Epithelial cell of proximal tubule (primary cell): ENCODE data around the gene CANT1. TPM values are rescaled to one million over a fixed set of nuclear protein-coding genes. Genes with fewer than 3 reads are reported as not detected.
A peak's percentile ranks its signal among the peaks of the same experiment; 100 is the strongest.

Experiments used
- DNase-seq: peaks from one replicate; pipeline ENCODE4 v3.0.0-alpha.2; 2011; ENCODE audit warnings: low read depth
- H3K4me3 ChIP-seq: 2 replicates; pipeline ENCODE4 v1.5.1; 2011; ENCODE audit warnings: low read depth, mild to moderate bottlenecking, low read length
- CTCF ChIP-seq: conservative IDR thresholded peaks from 2 replicates; pipeline ENCODE4 v1.5.1; 2012; ENCODE audit warnings: low read depth, mild to moderate bottlenecking, low read length
- total RNA-seq: library from RNA; depleted of rRNA; stranded (reverse); fragments of >200 nt; gene quantifications from 2 replicates; pipeline ENCODE4 v1.2.3, GENCODE V29; 2015

Gene CANT1
- total RNA-seq, 1 donor from 2014 or later: 60.3 TPM

DNA sequence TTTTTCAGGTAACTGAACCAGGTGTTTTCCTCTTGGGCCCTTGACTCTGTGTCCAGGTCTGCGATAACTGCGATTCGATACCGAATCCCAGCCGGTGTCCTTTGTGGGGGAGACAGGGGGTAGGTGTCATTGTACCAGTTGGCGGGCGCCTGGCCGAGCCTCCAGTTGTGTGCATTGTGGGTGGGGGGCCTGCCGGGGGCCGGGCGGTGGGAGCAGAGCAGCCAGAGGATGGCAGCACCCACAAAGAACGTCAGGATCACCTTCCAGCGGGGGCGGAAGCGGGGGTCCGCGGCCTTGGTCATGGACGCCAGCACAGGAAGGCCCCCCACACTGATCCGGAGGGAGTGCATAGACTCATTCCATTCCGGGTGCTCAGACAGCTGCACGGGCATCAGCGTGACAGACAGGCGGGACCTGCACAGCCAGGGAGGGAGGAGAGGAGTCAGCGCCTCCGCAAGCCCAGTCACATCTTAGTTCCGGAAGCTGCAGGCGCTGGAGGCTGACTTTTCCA, 12.3 kb downstream of the CANT1 start:
- no peak for TF ChIP-seq CTCF
- no peak overlapping the region for H3K4me3 ChIP-seq

GRCh38 chr17:78996781-78997201, 12.8 kb downstream of the CANT1 start:
- TF ChIP-seq CTCF: no peak
- no peak overlapping the region for H3K4me3 ChIP-seq
- no peak for DNase-seq

More for the DNA sequence above, 12.3 kb downstream of the CANT1 start:
- no peak for DNase-seq

DNA sequence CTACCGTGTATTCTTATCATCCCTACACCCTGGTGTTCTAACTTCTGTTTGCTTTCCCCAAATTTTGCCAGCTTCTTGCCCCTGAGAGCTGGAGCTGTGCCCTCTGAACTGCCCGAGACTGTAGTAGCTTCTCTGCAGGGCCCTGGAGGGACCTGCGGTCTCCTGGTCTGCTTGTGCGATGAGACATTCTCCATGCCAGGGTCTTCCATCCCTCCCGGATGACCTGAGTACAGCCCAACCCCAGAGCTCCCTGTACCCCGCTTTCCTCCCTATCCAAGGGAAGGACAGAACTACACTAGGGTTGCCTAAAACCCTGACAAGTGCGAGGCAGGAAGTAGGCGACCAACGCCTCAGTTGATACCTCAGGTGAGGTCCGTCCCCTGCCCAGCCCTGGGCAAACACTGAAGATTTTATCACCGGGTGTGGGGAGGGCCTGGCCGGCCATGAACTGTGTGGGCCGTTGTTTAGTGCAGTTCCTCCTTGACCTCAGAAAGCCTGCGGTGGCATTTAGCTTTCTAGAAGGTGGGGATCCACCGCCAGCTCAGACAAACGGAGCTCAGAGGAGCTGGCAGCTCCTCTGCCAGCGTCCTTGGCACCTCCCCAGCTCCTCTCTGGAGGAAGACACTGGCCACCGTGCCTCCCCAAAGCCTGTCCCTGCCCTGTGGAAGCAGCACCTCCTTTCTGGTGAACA, 13.7 kb downstream of the CANT1 start:
- no peak for TF ChIP-seq CTCF
- H3K4me3 ChIP-seq: no peak overlapping the region
- no peak for DNase-seq

DNA sequence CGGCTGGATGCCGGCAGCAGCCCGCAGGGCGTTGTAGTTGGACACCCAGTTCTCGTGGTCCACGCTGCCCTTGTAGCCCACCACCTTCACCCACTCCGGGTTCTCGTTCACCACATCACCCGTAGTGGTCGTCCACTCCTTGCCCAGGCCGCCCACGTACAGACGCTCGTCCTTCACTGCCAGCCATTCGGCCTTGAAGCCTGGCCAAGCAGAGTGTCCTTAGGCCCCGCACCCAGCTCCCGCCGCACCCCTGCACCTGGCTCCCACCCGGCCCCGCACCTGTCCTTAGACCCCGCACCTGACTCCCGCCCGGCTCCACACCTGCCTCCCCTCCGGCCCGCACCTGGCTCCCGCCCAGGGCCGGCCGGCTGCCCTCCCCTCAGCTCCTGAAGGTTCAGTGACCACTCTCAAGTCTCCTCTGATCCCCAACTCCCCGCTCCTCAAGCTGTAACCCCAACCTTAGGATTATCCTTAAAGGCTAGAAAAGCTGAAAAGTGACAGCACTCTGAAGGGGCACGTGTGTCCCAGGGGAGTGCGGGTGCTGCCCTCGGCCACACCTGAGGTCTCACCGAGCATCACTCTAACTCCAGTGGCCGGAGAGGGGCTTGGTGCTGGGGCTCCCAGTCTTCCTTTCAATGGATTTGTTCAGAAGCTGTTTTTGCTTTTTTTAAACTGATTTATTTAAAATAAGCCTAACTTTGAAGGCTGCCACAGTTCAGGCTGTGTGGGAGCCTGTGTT, 14.4 kb downstream of the CANT1 start:
- DNase-seq: no peak
- H3K4me3 ChIP-seq: no peak overlapping the region
- no peak for TF ChIP-seq CTCF

- no peak for DNase-seq
- TF ChIP-seq CTCF: no peak
- no peak overlapping the region for H3K4me3 ChIP-seq
These were observed 15.4 kb downstream of the CANT1 start for GRCh38 chr17:78993981-78994671.

DNA sequence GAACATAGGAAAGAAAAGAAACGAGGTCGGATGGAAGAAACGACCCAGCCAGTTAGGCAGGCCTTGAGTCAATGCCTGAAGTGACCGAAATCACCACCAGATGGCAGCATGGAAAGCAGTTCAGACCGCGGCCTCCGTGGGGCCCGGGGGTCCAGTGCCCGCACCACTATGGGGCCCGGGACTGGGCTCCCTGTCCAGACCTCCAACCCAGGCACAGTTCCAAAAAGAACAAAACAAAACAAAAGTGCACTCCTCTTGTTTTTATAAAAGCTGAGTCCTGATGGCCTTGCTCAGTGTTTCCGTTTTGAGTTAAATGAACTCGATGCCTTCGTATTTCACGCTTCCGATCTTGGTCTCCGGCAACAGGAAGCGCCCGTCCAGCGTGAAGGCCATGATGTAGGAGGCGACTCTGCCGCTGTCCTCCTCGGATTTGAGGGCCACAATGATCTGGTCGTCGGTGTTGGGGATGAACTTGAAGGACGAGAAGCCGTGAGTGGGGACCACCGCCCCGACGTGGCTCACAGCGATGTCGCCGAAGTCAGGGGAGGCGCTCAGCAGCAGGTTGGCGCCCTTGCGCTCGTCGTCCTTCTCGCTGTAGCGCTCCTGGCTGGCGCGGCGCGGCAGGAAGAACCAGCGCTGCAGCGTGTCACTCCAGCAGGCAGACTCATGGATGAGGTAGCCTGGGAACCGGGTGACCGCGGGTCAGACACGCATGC, 16.2 kb downstream of the CANT1 start:
- DNase-seq: no peak
- peak; percentile 80 for TF ChIP-seq CTCF

More for the DNA sequence above, 16.2 kb downstream of the CANT1 start:
- H3K4me3 ChIP-seq: no peak overlapping the region
